ENCODE measurements around the gene KCNN4.
"Not testable (repeated sequence)": the region's sequence is repeated elsewhere in the genome, so short reads cannot be mapped to it uniquely, and the experiment has no call there.

Gene KCNN4

DNA sequence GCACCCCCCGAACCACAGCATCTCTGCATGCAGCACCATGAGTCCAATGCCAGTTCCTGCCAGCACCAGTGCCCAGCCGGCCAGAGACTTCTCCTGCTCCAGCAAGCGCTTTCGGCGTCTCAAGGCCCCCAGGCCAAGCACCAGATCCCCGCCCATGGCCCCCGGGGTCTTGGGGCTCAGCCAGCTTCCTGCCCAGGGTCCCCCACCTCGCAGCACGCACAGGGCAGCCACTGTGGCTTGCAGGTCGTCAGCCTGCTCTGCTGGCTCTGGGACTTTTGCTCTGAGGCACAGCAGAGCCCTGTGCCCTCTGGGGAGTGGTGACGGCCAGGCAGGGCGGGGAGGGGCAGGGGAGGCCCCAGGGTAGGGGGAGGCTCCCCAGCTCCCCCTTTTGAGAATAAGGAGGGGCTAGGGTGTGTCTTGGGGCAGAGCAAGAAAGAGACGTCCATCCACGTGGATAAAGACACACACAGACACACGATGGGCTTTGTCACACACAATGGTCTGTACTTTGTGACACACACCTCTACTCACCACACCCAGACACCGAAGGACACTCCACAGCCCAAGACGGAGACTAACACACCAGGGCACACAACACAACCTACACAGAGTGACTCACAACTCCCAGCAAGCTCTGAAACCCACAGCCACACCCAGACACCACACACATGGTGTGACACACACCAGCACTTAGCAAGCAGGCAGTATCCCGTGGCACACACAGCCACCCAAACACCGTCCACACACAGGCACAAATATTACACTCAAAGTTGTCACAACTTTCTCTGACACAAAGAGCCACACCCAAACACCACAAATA, at the start of gene KCNN4:
TSS of gene KCNN4 (minus strand) at position 268 of the 820 bp plus-strand sequence. CDS start at position 156, 112 bp downstream.
- no peak for DNase-seq

DNA sequence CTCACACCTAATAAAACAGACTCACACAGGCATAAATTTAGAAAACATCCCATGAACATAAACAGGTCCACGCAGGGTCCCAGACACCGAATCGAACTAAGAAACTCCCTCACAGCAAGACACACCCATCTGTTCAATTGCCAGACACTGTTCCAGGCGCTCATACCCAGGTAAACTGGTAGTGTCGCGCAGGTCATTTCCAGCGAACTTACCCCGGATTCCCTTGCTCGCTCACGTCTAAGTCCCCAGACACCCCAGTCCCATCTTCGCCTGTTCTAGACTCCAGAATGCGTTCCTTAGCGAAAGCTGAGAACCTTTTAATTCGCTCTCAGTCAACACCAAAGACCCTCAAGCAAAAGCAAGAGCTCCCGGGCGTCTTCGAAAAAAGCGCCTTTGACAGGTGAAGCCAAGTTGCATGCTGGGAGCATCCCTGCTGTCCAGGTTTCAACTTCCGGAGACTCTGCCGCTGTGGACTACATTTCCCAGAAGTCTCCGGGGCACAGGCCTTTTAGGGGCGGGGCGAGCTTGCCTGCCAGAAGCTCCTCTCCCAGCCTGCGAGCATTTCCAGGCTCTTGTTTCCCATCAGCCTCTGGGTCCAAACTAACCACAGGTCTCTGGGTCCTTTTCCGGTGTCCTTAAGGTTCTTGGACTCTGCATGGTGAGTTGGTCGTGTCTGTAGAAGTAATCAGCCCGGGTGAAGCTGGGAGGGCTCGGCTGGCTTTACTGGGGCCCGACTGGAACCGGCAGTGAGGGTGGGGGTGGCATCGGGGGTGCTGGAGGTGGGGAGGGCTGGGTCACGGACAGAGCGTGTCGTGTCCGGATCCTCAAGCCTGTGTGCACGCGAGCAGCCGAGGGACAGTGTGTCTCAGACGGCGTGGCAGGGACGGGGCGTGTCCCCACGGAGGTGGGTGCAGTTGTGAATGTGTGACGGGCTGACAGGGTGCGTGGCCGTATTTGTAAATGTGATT, 46.3 kb upstream of the KCNN4 start, which contains the start of gene ZNF283:
TSS of gene ZNF283 (plus strand) at position 535 of the 968 bp plus-strand sequence. CDS start 6,184 bp downstream, outside the sequence.
- DNase-seq, result peak; percentile 95

DNA sequence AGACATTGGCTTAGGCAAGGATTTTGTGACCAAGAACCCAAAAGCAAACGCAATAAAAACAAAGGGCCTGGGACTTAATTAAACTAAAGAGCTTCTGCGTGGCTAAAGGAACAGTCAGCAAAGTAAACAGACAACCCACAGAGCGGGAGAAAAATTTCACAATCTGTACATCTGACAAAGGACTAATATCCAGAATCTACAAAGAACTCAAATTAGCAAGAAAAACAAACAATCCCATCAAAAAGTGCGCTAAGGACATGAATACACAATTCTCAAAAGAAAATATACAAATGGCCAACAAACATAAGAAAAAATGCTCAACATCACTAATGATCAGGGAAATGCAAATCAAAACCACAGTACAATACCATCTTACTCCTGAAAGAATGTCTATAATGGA, 43.8 kb upstream of the KCNN4 start:
- not testable (repeated sequence) for DNase-seq

DNA sequence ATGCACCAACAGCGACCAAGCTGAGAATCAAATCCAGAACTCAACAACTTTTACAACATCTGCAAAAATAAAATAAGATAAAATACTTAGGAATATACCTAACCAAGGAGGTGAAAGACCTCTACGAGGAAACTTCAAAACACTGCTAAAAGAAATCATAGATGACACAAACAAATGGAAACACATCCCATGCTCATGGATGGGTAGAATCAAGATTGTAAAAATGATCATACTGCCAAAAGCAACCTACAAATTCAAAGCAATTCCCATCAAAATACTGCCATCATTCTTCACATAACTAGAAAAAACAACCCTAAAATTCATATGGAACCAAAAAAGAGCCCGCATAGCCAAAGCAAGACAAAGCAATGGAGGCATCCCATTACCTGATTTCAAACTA, 43.1 kb upstream of the KCNN4 start:
- DNase-seq, result not testable (repeated sequence)

DNA sequence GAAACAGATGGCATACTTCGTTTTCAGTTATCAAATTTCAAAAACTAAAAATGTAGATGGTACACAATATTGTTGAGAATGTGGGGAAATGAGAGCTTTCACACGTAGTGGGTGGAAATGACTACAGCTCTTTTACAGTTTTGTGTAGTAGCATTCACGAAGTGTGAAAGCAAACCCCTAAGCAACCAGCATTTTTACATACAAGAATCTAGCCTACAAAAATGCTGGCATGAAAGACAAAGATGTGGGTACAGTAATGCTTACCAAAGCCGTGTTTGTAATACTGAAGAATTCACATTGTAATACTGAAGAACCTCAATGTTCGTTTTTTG, 40.1 kb upstream of the KCNN4 start:
- DNase-seq, result no peak

DNA sequence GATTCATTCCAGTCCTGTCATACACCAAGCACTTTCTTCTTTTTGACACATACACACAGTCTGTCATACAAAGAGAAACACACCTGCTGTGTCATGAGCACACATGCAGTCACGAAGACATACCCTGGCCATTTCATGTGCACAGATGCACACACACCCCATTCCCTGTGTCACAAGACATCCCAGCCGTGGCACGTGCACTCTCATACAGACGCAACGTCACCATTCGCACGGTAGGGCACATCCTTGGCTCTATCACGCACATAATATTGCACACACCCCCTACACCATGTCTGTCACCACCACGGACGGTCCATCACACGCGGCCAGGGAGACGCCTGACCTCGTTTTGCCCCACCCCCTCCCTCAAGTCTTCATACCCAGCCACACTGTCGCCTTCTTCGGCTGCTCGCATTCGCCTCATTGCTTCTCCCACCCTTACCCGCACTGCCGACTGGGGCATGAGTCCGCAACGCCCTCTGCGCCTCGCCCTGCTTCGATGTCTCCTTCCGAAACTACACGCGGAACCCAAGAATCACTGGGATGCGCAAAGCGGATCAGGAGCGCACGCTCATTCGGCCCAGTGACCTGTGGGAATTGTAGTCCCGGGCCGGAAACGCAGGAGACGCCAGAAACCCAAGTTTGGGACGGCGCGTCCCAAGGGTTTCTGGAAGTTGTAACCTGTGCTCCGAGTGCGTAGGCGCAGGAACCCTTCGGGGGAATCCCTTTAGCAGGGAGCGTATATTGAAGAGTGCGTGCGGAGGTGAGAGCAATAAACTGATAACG, 39.5 kb upstream of the KCNN4 start:
- peak; percentile 59 for DNase-seq

DNA sequence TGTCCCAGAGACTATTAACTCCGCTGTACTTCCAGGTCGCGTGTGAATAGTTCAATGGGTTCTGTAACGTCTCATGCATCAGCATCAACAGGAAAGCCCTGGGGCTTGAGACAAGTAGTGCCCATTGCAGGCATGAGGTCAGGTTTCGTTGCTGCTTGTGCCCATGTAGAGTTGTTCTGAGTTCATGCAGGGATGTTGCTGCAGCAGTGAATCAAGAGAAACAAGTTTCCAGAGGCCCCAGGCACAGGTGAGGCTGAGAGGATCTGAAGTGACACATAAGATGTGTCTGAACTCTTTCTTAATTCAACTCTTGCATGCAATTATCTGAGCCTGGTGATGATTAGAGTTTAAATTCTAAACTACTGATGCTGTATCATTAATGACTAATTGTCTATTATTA, 37.7 kb upstream of the KCNN4 start:
- DNase-seq, result no peak

DNA sequence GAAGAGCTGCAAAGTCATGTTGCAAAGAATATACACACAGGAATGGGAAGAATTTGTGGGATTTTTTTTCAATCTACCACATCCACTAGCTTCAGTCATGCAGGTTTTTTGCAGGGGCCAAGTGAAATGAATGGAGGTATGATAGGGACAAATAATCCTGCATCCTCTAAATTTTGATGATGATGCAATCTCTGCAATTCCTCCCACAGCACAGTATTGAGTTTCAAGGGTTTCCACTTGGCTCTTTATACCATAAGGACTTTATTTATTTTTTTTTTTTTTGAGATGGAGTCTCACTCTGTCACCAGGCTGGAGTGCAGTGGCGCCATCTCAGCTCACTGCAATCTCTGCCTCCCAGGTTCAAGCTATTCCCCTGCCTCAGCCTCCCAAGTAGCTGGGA, 36.7 kb upstream of the KCNN4 start:
- not testable (repeated sequence) for DNase-seq

DNA sequence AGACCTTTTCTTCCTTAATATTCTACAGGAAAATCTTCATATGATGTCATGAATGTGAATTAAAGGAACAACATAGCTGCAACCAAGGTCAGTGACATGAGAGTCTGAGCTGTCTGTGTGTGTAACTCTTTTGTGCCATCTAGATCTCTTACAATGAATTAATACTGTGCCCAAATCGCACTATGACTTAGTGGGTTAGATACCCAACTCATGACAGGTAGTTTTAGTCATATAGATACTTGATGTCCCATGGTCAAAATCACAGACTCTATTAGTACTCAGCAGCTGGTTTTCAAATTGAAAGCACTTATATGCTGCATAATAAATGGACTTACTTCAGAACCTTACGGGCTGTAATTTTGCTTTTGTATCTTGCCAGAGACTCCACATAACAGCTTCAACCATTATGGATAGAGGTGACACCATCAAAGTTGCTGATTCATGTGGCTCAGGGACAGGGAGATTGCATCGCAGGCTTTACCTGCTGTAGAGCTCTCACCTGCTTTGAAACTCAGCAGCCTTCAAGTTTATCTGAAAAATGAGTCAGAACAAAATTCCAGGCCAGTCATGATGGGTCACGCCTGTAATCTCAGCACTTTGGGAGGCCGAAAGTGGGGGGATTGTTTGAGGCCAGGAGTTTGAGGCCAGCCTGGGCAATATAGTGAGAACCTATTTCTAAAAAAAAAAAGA, 34.0 kb upstream of the KCNN4 start:
- DNase-seq, result no peak

DNA sequence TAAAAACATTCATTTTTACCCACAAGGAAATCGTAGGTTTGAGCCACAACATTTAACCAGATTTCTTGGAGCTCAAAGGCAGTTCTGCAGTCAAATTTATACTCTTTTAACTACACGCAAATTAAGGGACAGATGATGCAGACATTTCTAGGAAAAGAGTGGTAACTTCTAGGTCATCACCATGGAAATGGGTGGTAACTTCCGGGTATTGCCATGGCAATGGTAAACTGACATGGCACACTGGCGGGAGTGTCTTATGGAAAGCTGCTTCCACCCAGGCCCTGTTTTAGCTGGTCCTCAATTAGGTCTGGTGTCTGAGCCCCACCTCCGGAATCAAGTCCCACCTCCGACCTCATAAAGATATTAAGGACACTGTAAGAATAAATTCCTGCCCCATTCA, 31.9 kb upstream of the KCNN4 start:
- DNase-seq, result no peak

DNA sequence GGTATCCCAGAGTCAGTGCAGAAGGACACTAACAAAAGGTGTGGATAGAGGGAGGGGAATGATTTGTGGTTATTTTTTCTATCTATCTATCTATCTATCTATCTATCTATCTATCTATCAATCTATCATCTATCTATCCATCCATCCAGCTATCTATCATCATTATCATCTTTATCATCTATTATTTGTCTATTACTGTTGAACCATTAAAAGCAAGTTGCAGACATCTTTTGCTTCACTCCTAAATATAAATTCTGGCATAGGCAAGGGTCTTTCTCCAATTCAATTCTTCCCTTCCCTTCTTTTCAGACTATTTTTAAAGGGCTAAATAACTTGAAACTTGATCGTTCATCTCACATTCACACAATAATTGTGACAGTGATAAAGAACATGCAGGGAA, 31.5 kb upstream of the KCNN4 start:
- DNase-seq, result no peak

DNA sequence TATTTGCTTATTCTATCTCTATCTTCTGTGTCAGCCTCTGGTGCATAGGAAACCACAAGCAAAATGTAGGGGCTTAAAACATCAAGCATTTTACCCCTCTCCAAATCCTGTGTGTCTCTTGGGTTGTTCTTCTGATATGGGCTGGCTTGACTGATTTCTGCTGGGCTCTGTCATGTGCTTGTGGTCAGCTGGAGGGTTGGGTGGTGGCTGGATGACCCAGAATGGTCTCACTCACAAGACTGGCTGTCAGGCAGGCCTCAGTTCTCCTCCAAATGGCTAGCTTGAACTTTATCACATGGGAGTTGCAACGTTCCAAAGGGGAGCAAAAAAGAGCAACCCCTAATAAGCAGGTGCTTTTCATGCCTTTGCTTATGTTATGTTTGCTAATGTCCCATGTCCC, 31.1 kb upstream of the KCNN4 start:
- no peak for DNase-seq

DNA sequence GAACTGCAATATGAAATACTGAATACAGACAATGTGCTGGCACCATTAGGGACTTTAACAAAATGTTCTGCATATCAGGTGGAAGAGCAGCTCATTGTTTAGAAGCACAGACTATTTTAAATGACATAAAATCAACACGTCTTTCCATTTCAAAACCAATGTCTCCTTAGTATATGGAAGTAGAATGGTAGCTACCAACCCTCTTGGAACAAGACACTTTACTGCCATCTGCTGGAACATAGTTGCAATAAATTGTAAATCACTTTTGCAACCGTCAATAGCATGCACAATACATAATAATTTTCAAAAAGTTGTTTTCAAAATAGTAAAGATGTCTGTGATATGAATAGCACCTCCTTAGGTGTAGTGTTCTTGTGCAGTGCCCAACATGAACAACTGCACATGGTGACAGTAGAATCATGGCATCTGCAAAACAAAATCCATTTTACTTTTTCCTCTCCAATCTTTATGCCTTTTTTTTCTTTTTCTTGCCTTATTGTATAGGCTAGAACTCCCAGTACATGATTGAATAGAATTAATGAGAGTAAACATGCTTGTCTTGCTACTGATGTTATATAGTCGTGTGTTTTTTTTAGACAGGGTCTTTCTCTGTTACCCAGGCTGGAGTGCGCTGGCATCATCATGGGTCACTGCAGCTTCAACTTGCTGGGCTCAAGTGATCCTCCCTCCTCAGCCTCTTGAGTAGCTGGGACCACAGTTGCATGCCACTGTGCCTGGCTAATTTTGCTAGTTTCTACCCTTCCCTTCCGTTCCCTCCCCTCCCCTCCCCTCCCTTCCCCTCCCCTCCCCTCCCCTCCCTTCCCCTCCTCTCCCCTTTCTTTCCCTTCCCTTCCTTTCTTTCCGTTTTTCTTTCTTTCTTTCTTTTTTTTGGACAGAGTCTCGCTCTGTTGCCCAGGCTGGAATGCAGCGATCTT, 29.3 kb upstream of the KCNN4 start:
- DNase-seq, result no peak

DNA sequence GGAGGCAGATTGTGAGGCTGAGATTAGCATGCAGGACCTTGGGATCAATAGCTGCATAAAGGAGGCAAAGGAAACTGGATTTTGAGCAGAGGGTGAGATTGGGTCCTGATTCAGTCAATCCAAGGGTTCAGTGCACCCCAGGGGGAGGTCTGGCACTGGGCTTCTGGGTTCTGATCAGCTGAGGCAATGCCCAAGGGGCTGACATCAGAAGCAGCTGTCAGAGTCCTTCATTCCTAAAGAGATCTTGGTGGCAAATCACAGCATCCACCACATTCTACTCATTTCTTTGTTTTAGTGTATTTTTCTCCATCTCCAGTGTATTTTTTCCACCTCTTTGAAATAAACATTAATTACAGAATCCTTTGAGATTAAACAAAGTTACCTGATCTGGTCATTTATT, 26.9 kb upstream of the KCNN4 start:
- DNase-seq, result no peak

DNA sequence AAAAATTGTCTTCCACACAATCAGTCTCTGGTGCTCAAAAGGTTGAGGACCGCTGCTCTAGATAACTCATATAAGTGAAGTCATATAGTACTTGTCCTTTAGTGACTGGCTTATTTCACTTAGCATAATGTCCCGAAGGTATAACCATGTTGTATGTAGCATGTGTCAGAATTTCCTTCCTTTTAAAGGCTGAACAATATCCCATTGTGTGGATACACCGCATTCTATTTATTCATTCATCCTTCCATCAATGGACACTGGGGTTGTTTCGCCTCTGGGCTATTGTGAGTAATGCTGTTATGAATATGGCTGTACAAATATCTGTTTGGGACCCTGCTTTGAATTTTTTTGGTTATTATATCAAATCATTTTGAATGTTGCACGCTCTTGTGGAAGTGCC, 26.1 kb upstream of the KCNN4 start:
- no peak for DNase-seq

DNA sequence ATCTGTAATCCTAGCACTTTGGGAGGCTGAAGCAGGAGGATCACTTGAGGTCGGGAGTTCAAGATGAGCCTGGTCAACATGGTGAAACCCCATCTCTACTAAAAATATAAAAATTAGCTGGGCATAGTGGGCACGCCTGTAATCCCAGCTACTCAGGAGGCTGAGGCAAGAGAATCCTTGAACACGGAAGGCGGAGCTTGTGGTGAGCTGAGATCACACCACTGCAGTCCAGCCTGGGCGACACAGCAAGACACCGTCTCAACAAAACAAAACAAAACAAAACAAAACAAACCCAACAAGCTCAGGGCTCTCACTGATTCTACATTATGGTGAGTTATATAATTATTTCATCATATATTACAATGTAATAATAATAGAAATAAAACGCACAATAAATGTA, 25.6 kb upstream of the KCNN4 start:
- not testable (repeated sequence) for DNase-seq

DNA sequence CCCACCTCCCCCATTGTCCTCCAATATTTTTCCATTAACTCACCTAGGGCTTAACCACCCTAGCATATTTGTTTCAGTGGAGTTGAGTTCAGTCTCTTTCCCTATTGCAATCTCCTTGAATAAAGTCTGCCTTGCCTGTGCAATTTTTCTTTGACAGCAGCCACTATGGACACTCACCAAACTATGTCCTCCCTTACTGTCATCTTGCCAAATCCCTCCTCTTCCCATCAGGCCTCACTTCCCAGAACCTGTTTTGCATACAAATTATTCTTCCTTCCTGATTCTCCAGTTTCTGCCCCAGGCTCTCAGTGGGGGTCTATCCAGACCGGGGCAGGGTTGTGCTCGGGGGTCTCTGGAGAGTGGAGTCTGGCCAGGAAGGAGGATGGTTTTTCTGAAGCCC, 23.7 kb upstream of the KCNN4 start:
- DNase-seq, result no peak

DNA sequence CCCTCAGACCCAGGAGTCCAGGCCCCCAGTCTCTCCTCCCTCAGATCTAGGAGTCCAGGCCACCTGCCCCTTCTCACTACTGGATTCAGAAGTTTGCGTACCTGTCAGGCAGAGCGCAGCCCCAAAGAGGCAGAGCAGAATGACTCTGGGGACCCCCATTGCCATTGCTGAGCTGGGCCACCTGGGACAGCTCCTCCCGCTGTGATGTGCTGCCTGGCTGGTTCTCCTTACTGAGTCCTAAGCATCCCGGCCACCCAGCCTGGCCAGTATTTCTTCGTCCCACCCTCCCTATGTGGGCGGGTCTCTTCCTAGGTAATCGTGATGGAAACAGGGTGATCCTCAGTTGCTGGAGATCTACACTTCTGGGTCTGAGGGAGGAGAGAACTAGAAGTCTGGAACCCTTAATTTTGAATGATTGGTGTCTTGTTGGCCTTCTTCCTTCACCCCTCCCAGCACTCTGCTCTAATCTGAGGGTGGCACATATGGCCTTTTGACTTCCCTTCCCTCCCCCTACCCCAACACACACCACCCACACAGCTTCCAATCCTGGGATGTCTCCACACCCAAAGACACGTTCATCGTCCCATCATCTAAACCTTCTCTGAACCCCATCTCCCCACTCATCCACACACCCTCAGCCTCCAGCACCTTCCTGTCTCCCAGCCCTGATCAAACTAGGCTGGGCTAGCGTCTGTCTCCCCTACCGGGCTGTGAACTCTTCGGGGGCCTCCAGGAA, 21.6 kb upstream of the KCNN4 start, which contains the start of gene LYPD5:
TSS of gene LYPD5 (minus strand) at position 232 of the 736 bp plus-strand sequence. CDS start at position 165, 67 bp downstream.
- DNase-seq, result no peak

DNA sequence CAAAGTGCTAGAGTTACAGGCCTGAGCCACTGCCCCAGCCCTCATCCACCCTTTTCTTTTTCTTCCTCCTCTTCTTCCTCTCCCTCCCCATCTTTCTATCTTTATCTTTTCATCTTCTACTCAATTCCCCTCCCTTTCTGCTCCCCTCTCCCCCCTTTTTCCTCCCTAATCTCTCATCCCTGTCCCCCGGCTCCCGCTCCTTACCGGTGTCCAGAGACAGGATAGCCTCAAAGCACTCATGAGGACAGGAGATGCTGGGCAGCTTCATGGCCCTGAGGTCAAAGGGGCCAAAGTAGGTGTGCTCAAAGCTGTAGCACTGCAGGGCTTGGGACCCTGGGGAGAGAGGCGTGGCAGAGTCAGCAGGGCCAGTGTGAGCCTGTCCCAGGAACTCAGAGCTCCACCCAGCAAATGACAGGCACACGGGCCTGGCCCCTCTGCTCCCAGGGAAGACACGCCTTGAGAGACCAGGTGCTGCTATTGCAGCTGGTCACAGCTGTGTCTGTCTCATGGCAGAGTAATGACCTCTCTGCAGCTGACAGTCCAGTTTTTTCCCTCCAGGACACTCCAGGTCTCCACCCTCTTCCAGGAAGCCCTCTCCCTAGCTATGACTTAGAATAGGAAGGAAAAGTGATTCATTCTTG, 18.8 kb upstream of the KCNN4 start:
- no peak for DNase-seq
